GM12892 (cell line): Measurements from ENCODE around the gene RPUSD1.

ENCODE experiments used
- POLR2A ChIP-seq: IDR thresholded peaks from 2 replicates; pipeline ENCODE4 v1.6.1; 2011; ENCODE audit warnings: low read depth, low read length, control low read depth
- POLR2AphosphoS5 ChIP-seq: IDR thresholded peaks from 2 replicates; pipeline ENCODE4 v1.6.1; 2011; ENCODE audit warnings: low read depth, low read length, control low read depth
- TAF1 ChIP-seq: IDR thresholded peaks from 2 replicates; pipeline ENCODE4 v1.6.1; 2011; ENCODE audit warnings: low read depth, mild to moderate bottlenecking, control low read depth, low read length, borderline replicate concordance

GRCh38 chr16:765488-765865 lies 22.7 kb downstream of the RPUSD1 start:
- no peak for TF ChIP-seq POLR2AphosphoS5
- TF ChIP-seq POLR2A, result no peak
- no peak for TF ChIP-seq TAF1
